CMK (cell line): ENCODE results near the gene KRT222.

Experiments
- DNase-seq: peaks from one replicate; pipeline ENCODE4 v3.0.0-alpha.2; 2010; ENCODE audit warnings: low read depth

The KRT222 gene

DNA sequence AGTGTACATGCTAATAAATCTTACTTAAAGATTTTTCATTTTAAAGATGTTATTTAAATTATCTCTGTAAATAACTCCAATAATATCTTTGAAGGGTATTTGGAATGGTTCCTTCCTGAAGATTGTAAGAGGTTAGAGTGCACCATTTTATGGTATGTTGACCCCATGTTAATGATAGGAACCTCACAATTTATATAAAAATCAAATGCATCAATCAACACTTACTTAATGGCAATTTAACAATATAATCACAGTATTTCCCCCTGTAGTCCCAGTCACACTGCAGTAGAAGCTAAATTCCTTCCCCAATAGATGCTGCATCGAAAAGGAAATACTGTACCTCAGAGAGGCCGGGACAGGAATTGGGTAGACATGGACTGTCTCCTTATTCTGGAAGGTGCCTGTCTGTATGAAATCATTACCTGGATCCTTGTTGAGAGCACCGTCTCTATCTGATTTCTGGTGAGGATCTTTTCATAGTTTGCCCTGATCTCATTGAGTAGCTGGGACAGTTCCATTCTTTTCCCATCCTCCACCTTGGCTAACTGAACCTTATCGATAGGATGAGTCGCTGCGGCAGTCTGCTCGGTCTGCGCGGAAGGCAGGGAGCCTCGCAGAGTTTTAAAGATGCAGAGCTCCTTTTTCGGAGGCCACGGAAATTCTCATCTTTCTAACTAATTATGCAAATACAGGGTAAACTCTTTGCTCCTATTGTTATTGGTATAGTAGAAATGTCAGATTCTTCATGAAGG, at the start of gene KRT222:
KRT222 (minus strand) TSS at position 596 of the 752 bp plus-strand sequence; CDS start at position 518, 78 bp downstream.
- no peak for DNase-seq

DNA sequence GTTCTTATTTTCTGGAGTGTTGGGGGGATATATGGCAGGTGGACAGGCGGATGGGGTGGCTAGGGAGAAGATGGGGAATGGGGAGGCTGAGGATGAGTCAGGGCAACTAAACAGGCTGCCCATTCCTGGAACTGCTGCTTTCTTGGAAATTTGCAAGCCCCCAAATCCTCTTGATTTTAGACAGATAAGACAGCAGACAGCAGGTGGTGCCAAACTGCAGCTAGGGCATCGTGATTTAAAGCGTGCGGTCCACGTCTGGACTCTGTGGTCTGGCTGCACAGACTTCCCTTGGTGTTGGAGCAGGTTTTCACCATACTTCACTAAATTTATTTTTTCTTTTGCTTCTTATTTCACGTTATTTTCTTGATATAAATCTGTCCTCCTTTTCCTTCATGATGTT, 49.5 kb upstream of the KRT222 start:
- no peak for DNase-seq

DNA sequence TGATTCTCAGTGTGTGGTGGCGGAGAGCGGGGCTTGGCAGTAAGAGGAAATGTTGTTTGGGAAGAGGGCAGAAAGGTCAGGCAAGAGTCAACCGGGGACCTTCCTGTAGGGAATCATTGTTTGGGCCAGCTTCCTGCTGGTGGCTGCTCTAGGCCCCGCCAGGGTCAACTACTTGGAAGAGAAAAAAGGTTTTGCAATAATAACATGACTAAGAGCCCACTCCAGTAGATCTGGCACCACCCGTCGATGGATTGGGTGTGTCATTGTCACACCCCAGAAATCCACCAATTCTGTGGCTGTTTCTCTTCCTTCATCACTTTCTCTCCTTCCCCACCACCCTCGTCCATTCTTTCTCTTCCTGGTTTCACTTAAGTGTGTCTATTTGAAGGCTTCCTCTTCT, 42.8 kb upstream of the KRT222 start:
- no peak for DNase-seq

DNA sequence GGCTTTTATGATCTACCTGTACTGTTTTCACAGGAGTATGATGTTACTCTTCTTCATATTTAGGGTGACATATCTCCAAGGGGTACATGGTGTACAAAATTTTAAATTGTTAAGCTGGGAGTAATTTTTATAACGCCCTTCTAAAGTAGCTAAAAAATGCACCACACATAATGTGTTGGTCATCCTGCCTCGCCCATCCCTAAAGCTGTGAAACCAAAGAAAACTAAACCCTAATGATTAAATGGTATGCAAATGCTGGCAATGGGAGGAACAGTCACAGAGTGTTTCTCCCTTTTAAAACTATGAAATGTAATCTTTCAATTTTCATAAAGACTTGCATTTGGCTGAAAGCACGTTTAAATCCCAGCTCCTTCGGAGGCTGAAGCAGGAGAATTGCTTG, 40.6 kb upstream of the KRT222 start:
- no peak for DNase-seq

DNA sequence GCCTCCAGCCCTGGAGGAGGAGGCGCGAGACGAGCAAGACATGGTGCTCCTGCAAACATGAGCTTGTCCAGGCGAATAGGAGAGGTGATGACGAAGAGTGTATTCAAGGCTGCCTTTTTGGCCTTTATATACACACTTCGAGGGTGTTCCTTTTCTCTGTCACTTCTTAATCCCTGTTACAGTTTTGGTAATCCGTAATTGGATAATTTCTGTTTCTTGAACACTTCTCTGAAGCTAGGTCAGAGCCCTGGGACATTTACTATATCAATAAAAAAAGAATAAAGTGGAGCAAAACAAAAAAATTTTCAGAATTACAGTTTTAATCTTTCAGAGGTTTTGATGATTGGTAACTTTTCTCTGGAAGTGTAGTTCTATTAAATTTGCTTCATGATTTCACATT, 38.7 kb upstream of the KRT222 start, which contains the start of gene KRT24:
KRT24 (minus strand) TSS at position 101 of the 400 bp plus-strand sequence; CDS start at position 42, 59 bp downstream.
- no peak for DNase-seq

DNA sequence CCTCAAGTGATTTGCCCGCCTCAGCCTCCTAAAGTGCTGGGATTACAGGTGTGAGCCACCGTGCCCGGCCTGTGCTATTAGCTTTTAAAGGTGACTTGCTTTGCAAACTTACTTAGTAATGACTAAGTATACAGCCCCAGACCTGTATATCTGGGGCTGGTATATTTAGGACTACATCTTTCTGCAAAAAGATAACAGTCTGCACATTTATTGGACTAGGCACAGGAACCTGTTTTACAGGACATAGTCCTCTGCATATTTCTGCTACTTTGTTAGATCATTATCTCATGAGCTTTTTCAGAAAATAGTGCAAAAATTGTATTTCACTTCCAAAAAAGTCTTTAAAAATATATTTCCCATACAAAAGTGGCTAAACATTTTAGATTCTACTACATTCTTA, 37.3 kb upstream of the KRT222 start:
- DNase-seq = no peak

DNA sequence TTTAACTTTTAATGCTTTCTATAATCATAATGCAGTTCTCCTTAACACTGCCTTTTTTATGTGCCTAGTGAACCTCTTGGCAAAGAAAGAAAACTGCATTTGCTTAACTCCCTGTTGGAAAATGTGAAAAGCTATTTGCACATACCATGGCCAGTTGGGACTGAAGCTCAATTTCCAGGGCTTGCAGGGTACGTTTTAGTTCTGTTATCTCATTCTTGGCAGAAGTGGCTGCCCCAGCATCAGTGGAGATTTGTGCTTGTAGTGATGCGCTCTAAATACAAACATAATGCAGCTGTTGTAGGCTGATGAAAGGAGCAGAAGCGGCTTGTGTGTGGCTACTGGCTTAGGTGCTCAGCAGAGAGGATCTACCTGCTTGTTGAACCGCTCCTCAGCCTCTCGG, 34.9 kb upstream of the KRT222 start:
- no peak for DNase-seq

DNA sequence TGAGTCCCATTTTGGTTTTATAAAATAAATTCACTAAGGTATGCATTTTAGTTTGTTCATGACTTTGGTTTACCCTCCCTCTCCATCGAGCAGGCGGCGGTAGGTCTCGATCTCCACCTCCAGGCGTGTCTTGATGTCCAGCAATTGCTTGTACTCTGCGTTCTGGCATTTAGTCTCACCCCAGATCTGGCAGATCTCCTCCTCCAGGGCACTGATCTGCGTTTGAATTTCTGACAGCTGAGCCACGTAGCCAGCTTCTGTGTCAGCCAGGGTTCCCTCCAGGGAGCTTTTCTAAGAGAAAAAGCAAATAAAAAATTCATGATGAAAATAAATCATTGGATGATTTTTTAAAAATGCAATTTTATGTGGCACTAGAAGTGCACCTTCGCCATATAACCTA, 34.4 kb upstream of the KRT222 start:
- DNase-seq = no peak

DNA sequence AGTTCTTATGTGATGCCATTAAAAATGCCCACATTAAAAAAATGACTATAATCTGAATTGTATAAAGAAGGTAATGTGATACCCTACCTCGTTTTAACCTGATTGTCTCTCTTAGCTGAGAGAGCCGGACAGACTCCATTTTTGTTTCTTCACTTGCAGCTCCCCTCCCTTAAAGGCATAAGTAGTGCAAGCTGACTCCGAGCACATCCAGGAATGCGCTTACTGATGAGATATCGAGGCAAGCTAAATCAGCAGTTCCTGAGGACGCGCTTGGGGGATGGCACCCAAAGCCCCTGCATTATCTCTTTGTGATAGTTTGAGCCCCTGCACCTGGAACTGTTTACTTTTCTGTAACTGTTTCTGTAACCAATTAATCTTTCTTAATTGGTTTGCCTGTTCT, 32.3 kb upstream of the KRT222 start:
- DNase-seq = no peak

DNA sequence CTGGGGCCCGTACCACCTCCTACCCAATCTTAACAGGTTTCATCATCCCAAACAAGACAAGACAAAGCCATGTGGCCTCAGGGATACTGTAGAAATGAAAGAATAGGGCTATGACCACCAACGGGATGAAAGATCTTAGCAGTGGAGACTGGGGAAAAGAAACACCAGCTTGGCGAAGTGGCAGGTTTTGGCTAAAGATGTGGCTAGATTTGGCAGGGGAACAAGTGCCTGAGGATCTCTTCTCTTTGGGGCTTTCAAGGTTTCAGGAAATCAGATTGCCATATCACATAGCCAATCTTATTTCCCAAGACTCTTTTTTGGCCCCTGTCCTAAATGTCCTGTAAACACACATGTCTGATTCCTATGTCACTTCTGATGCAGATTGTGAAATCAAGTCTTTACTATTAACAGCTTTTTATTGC, 31.7 kb upstream of the KRT222 start:
- no peak for DNase-seq

DNA sequence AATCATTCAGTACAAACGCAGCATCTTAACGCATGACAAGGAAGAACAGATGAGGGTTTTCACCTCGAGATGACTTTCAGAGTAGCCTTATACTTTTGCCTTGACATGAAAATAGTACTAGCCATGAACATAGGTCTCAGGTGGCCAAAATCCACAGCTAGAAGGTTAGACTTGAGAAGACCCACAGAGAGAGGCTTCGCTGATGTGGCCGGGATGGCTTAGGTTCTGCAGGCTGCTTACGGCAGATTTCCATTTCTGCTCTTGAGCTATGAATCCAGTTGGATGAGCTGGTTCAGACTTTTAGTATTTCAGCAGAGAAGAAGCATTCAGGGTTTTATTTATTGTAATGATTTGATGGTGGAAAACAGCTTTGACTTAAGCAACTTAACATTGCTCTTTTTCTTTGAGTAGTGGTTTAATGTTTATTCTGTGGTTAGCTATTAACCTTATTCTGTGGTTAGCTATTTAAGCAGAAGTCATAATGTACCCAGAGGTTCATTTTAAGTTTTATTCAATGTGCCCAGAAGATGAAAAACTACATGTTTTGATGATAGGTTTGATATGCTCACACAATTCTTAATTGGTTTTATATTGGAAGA, 31.0 kb upstream of the KRT222 start:
- DNase-seq = no peak

DNA sequence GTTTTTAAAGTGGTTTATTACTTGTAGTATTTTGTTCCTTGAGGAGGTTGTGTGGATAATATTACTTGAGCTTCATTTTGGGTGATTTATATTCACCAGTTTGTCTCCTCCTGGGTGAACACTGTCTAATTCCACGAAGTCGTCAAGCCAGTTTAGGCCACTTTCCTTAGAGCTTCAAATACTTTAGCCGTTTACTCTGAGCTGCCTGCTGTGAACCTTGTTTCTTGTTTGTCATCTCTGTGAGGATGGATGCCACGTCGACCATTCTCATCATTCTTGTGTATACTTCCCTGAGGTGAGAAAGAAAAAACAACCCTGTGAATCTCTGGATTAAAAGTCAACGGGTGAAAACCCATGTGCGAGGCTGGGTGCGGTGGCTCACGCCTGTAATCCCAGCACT, 29.6 kb upstream of the KRT222 start:
- no peak for DNase-seq

DNA sequence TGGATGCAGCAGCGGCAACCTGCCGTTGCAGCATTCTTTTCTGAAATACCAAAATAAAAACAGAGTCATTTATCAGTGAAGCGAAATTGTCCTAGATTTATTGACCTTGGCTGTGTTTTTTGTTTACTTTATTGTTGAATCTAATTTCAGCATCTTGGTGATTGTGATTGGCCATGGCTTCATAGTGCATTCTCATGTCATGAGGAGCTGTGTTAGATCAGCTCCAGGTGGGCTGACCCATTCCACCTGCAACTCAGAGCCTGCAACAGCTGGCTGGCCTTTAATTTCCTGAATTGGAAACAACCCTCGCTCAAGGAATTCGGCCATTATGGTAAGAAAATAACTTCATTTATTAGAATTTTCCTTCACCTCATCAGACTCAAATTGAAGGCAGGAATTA, 22.1 kb upstream of the KRT222 start:
- DNase-seq = no peak

DNA sequence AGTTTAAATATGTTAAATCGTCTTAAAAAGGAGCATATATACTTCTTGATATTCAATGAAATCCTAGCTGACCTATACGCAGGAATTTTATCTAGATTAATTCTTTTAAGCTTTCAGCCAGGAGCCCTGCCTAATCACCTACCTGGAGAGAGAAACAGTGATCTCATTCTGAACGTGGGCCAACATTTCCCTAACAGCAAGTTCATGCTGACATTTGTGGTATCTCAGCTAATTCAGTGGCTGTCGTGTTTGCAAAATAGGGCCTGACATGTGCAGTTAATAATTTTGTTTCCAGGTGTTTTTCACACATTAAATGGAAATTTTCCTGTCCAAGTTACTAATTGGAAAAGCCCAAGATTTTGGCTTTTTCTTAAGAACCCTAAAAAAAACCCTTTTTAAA, 21.2 kb upstream of the KRT222 start:
- DNase-seq = no peak

DNA sequence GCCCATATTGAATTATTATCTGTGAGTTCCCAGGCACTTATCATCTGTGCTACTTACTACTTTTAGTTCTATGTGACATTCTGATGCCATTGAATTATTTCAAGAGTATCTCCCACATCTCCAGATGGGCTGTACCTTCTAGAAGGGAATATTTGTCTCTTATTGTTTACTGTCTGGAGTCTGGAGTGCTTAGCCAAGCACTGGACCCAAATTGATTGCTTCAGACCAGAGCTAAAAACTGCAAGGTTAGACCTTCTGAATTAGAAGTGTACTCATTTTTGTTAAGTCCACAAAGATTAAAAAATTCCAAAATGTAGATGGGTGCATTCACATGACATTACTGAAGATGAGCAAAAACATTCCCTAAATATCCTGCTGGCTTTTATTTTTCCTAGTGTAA, 16.0 kb upstream of the KRT222 start:
- no peak for DNase-seq

DNA sequence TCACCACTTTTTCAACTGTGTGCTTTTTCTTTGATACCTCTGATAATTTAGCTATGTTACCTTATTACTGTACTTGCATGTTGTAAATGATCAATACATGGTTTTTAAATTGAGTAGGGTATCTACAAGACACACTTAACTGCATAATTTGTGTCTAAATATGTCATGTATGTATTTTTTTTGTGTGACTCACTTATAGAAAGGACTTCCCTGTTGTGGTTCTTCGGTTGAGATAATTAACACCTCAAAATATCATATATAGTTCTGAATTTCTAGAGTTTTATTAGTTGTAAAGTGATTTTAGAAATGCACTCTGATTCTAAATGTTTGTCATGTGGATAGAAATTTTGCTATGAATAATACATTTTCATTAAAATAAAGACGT, 14.5 kb upstream of the KRT222 start:
- DNase-seq = no peak

DNA sequence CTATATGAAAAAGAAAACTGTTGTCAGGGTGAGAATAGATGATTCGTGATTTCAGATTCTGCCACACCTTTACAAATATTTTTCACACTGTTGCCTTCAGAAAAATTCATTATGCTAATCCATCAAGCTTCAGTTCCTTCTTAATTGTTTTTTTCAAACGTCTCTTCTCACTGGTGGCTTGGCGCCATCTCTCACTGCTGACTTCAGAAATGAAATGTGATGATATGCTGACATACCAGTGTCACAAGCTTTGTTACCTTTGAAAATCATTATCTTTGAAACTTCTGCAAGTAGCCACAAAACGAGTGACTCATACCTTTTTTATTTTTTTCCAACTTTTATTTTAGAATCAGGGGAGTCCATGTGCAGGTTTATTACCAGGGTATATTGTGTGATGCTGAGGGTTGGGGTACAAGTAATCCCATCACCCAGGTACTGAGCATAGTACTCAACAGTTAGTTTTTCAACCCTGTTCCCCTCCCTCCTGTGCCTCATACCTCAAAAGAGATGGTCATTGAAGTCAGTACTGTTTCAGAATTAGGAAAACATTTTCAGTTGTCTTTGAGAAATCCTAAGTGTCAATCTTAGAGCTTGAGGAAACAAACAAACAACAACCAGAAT, 14.0 kb upstream of the KRT222 start:
- DNase-seq = no peak

DNA sequence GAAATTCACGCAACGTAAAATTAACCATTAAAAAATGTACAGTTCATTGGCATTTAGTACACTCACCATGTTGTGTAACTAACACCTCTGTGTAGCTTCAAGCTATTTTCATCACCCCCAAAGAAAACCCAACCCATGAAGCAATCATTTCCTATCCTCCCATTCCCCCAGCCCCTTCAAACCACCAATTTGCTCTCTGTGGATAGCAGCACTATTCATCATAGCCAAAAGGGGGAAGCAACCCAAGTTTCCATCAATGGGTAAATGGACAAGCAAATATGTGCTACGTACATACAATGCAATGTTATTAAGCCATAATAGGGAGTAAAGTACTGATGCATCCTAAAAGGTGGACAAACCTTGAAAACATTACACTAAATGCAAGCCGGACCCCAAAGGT, 10.9 kb upstream of the KRT222 start:
- no peak for DNase-seq

DNA sequence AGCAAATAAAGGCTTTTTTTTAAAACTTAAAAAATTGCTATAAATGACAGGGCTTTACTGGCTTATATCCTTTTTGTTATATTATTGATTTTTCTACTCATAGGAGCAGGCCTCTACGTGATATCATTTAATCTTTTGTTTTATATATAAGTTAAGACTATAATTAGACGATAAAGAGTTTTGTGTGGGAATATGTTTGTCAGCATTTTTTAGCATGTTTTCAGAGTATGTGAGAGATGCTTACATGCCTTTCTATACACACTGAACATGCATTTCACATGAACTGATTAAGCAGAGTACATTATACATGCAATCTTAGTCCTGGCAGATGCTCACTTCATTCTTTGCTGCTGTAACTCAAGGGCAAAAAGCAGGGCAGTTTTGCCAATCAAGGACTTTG, 7.7 kb upstream of the KRT222 start:
- DNase-seq = no peak

DNA sequence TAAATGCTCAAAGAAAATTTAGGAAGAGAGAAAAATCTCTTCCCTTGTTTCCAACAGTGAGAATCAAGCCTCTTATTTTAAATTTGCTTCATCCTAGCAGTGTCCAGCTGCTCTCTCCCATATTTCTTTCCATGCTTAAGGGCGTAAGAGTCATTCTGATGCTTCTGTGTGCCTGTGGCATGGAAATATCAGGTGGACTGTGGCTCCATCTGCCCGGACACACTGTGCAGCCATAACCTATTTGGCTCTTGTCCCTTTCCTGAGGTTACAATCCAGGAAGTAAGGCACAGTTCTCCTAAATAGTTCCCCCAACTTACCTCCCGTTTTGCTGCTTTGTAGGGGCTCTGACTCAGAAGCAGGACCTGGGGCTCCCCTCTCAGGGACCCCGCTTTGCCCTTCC, 6.3 kb upstream of the KRT222 start:
- DNase-seq = no peak

DNA sequence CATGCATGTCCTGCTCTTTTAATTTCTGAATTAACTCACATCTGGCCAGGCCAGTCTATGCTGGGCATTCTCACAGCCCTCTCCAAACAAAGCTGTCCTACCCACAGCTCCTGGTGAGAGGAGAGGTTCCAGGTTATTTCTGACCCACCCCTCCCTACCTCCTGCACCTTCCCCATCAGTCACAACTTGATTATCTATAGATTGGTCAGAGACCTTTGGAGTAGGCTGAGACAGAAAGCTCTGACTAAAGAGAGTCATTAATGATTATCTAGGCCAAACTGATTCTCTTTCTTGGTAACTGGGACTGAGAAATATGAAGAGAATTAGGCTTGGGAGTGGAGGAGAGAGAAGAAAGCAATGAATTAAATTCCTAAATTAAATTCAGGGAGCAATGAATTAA, 1.4 kb upstream of the KRT222 start:
- DNase-seq = no peak

DNA sequence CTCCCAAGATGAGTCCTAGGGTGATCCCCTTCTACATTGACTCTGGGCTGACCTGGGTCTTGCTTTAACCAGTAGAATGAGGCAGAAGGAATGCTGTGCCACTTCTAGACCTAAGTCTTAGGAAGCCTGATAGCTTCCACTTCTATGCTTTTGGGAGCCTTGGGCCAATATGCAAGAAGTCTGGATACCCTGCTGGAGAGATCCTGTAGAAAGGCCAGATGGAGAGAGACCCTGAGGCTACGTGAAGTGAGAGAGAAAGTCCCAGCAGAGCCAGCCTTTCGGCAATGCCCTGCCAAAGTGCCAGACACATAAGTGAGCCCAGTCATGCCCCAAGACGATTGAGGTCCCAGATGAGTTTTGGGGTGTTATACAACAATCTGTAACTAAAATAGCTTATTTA, 1.7 kb downstream of the KRT222 start:
- no peak for DNase-seq

DNA sequence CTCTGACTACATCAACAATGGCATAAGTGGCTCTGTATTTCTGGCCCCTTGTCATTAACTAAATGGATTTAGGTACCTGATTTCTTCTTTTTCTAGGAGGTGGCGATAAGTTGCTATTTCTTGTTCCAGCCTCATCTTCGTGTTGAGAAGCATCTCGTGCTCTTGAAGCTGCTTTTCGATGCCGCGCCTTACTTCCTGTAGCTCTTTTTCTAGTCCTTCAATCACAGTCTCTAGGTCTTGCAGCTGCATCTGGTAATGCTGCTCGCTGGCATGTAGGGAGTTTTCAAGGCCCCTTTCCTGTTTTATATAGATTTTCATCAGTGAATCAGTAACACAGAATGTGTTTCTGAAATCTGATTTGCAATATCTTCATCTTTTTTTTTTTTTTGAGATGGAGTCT, 5.1 kb downstream of the KRT222 start:
- DNase-seq = no peak

DNA sequence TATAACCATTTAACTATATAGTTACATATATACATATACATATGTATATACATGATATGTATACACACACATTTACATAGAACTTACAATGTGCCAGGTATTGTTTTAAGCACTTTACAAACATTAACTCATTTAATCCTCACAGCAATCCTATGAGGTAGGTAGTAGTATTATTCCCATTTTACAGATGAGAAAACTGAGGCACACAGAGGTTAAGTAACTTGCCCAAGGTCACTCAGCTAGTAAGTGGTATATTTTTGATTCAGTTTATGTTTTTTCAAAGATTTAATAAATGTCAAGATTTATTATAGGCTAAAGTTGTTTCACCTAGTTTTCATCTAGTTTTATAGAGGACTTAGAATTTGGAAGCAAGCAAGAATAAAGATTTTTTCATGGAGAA, 6.6 kb downstream of the KRT222 start:
- DNase-seq = no peak
